CD14-positive monocyte (primary cell): ENCODE results near the gene MEIS1. TPM values are rescaled to one million over a fixed set of nuclear protein-coding genes. Genes with fewer than 3 reads are reported as not detected.
"Not testable (repeated sequence)": the region's sequence is repeated elsewhere in the genome, so short reads cannot be mapped to it uniquely, and the experiment has no call there.

ENCODE experiments used
- DNase-seq, 3 donors: peaks; one replicate each; pipeline ENCODE4 v3.0.0-alpha.2; 2011 to 2022
- H2AFZ ChIP-seq: 2 replicates; pipeline ENCODE4 v1.6.0; 2012; ENCODE audit warnings: mild to moderate bottlenecking, low read depth, low read length, inconsistent platforms; ENCODE audit not compliant: insufficient read depth, poor library complexity, severe bottlenecking
- H3K27ac ChIP-seq, 2 donors: 1 replicate in 1 of 2; 2 replicates in 1 of 2; pipeline ENCODE4 v1.5.1; 2012 to 2013; ENCODE audit warnings: low read length in 2 of 2, control low read depth in 1 of 2, inconsistent platforms in 1 of 2, low read depth in 1 of 2, mild to moderate bottlenecking in 1 of 2
- H3K27me3 ChIP-seq, 2 donors: one replicate each; pipeline versions ENCODE4 v1.6.0 to v1.6.1; 2011 to 2013; ENCODE audit warnings: low read length in 2 of 2; ENCODE audit not compliant: control insufficient read depth in 2 of 2, insufficient read depth in 2 of 2
- H3K36me3 ChIP-seq, 2 donors: replicated peaks in 1 of 2; 1 replicate in 1 of 2; 2 replicates in 1 of 2; pipeline versions ENCODE4 v1.5.1 to v1.6.1; 2012 to 2013; ENCODE audit warnings: low read length in 2 of 2, control low read depth in 1 of 2, inconsistent platforms in 1 of 2, mild to moderate bottlenecking in 1 of 2; ENCODE audit not compliant: insufficient read depth in 2 of 2, control insufficient read depth in 1 of 2
- H3K4me1 ChIP-seq, 2 donors: 1 replicate in 1 of 2; 2 replicates in 1 of 2; pipeline versions ENCODE4 v1.5.1 to v1.6.1; 2012 to 2013; ENCODE audit warnings: low read length in 2 of 2, control low read depth in 1 of 2, inconsistent platforms in 1 of 2, mild to moderate bottlenecking in 1 of 2, moderate library complexity in 1 of 2; ENCODE audit not compliant: insufficient read depth in 2 of 2, control insufficient read depth in 1 of 2
- H3K4me2 ChIP-seq: replicated peaks from 2 replicates; pipeline ENCODE3; 2012; ENCODE audit warnings: low read length, moderate library complexity, mild to moderate bottlenecking; ENCODE audit not compliant: poor library complexity, severe bottlenecking; ENCODE audit errors: extremely low read depth
- H3K4me3 ChIP-seq, 3 experiments: fragments of 200-600 bp in 1 of 3; sonication (generic) in 1 of 3; replicated peaks in 1 of 3; 1 replicate in 2 of 3; 2 replicates in 1 of 3; pipeline ENCODE4 v1.5.1; 2011 to 2013; ENCODE audit warnings: low read length in 3 of 3, mild to moderate bottlenecking in 3 of 3, control low read depth in 2 of 3, low read depth in 2 of 3, inconsistent platforms in 1 of 3, moderate library complexity in 1 of 3
- H3K79me2 ChIP-seq: 2 replicates; pipeline ENCODE4 v1.6.0; 2012; ENCODE audit warnings: mild to moderate bottlenecking, control low read depth, inconsistent platforms, low read length, moderate library complexity; ENCODE audit not compliant: insufficient read depth
- H3K9ac ChIP-seq: 2 replicates; pipeline ENCODE4 v1.6.0; 2017; ENCODE audit warnings: low read length, mild to moderate bottlenecking; ENCODE audit not compliant: insufficient read depth, poor library complexity, severe bottlenecking
- H3K9me3 ChIP-seq, 2 donors: replicated peaks in 1 of 2; 1 replicate in 1 of 2; 2 replicates in 1 of 2; pipeline versions ENCODE4 v1.5.1 to v1.6.1; 2012 to 2013; ENCODE audit warnings: low read length in 2 of 2, control low read depth in 1 of 2; ENCODE audit not compliant: control insufficient read depth in 1 of 2, insufficient read depth in 1 of 2
- H4K20me1 ChIP-seq: 2 replicates; pipeline ENCODE4 v1.6.0; 2012; ENCODE audit warnings: mild to moderate bottlenecking, low read length, control low read depth, moderate library complexity; ENCODE audit not compliant: insufficient read depth
- H3K27ac Mint-ChIP-seq, 7 donors: one replicate each; pipeline ENCODE4 v1.8.0; 2020; ENCODE audit warnings: mild to moderate bottlenecking in 7 of 7, mixed read lengths in 7 of 7, moderate library complexity in 6 of 7, inconsistent platforms in 2 of 7
- H3K27me3 Mint-ChIP-seq, 3 donors: one replicate each; pipeline ENCODE4 v1.8.0; 2021 to 2022; ENCODE audit warnings: low read depth in 3 of 3, mild to moderate bottlenecking in 3 of 3, mixed read lengths in 3 of 3, moderate library complexity in 3 of 3, inconsistent platforms in 1 of 3
- H3K36me3 Mint-ChIP-seq, 2 donors: one replicate each; pipeline ENCODE4 v1.8.0; 2020; ENCODE audit warnings: mixed read lengths in 2 of 2, inconsistent platforms in 1 of 2, mild to moderate bottlenecking in 1 of 2
- H3K4me1 Mint-ChIP-seq: one replicate; pipeline ENCODE4 v1.8.0; 2020; ENCODE audit warnings: mild to moderate bottlenecking, mixed read lengths
- H3K4me3 Mint-ChIP-seq, 2 donors: one replicate each; pipeline ENCODE4 v1.8.0; 2020; ENCODE audit warnings: mild to moderate bottlenecking in 2 of 2, mixed read lengths in 2 of 2, moderate library complexity in 1 of 2
- H3K9me3 Mint-ChIP-seq, 7 donors: one replicate each; pipeline ENCODE4 v1.8.0; 2020 to 2022; ENCODE audit warnings: mixed read lengths in 7 of 7, mild to moderate bottlenecking in 6 of 7, moderate library complexity in 6 of 7, inconsistent platforms in 2 of 7
- CTCF ChIP-seq: fragments of 200-600 bp; IDR thresholded peaks from one replicate; pipeline ENCODE4 v1.8.0; 2022; ENCODE audit warnings: antibody characterized with exemption, mild to moderate bottlenecking
- WGBS: methylation state at CpG from one replicate; pipeline ENCODE4 v1.1.5; 2013; ENCODE audit warnings: missing lambda C conversion rate; ENCODE audit not compliant: insufficient coverage; 5-methylcytosine and 5-hydroxymethylcytosine counted together
- intact Hi-C, 2 donors: fragments of 100-400 bp; cut with micrococcal nuclease; formaldehyde crosslinking; loops; one replicate each; pipeline versions ENCODE4 v1.15.0 to v1.15.1; 2023
- polyA plus RNA-seq, 3 donors: library from polyadenylated mRNA; depleted of rRNA in 1 of 3; unstranded in 2 of 3; stranded (reverse) in 1 of 3; fragments of 300-500 nt in 2 of 3; fragments of >200 nt in 1 of 3; fragmentation: Illumina TruSeq in 2 of 3; gene quantifications; 1 replicate in 2 of 3; 2 replicates in 1 of 3; pipeline ENCODE4 v1.2.3, GENCODE V29; 2012 to 2021

Gene MEIS1
- polyA plus RNA-seq, 3 donors = 0.09 to 0.40 TPM; not detected in 1

GRCh38 chr2:66390811-66391210 is 44.1 kb upstream of the MEIS1 start:
- Histone ChIP-seq H3K4me2 (no peak overlapping the region), H4K20me1 (no peaks in the 10 kb centered on the region), H3K9ac (no peak overlapping the region), H3K27ac (no peak overlapping the region), H3K36me3 (no peaks in the 10 kb centered on the region), H3K9me3 (peaks cover 0 to 7% of the 10 kb centered on the region in 2 donors), H3K4me3 (no peak overlapping the region), H3K4me1 (no peaks in the 10 kb centered on the region), H3K79me2 (no peaks in the 10 kb centered on the region), H3K27me3 (no peaks in the 10 kb centered on the region), H2AFZ (no peak overlapping the region)
- H3K9me3 Mint-ChIP-seq = peaks cover 0 to 16% (median 5%) of the 10 kb centered on the region in 7 donors
- no peak overlapping the region for H3K4me3 Mint-ChIP-seq
- H3K4me1 Mint-ChIP-seq = no peaks in the 10 kb centered on the region
- WGBS = 100% methylated on average over 1 of the region's 9 CpGs
- H3K36me3 Mint-ChIP-seq = no peaks in the 10 kb centered on the region
- no peak for DNase-seq
- H3K27ac Mint-ChIP-seq = no peak overlapping the region
- TF ChIP-seq CTCF = no peak
- H3K27me3 Mint-ChIP-seq = no peaks in the 10 kb centered on the region
- intact Hi-C loops = no loop called here

DNA sequence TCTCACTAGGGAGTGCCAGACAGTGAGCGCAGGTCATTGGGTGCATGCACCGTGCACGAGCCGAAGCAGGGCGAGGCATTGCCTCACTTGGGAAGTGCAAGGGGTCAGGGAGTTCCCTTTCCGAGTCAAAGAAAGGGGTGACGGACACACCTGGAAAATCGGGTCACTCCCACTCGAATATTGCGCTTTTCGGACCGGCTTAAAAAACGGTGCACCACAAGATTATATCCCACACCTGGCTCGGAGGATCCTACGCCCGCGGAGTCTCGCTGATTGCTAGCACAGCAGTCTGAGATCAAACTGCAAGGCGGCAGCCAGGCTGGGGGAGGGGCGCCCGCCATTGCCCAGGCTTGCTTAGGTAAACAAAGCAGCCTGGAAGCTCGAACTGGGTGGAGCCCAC is 43.7 kb upstream of the MEIS1 start:
- intact Hi-C loops, H3K4me1 ChIP-seq, H4K20me1 ChIP-seq, H3K79me2 ChIP-seq, H3K9me3 ChIP-seq, H3K27me3 ChIP-seq, DNase-seq, H3K27ac Mint-ChIP-seq, H3K27me3 Mint-ChIP-seq, H3K36me3 ChIP-seq, H2AFZ ChIP-seq, H3K36me3 Mint-ChIP-seq, H3K4me3 ChIP-seq, H3K4me3 Mint-ChIP-seq, H3K4me2 ChIP-seq, H3K9ac ChIP-seq, H3K4me1 Mint-ChIP-seq, H3K27ac ChIP-seq: not testable (repeated sequence)
- peaks cover 0 to 16% (median 5%) of the 10 kb centered on the region in 7 donors for H3K9me3 Mint-ChIP-seq
- 100% methylated on average over 1 of the region's 22 CpGs for WGBS
